T-helper 22 cell (primary cell): Measurements from ENCODE around the gene APC.
"Not testable (repeated sequence)": the region's sequence is repeated elsewhere in the genome, so short reads cannot be mapped to it uniquely, and the experiment has no call there.

Experiments used
- DNase-seq: peaks from one replicate; pipeline ENCODE4 v3.0.0-alpha.2; 2020; ENCODE audit warnings: low read depth

APC gene

GRCh38 chr5:112716895-112717294 lies 20.8 kb upstream of the APC start:
- DNase-seq, result not testable (repeated sequence)

GRCh38 chr5:112717506-112718082 lies 20.1 kb upstream of the APC start:
- no peak for DNase-seq

DNA sequence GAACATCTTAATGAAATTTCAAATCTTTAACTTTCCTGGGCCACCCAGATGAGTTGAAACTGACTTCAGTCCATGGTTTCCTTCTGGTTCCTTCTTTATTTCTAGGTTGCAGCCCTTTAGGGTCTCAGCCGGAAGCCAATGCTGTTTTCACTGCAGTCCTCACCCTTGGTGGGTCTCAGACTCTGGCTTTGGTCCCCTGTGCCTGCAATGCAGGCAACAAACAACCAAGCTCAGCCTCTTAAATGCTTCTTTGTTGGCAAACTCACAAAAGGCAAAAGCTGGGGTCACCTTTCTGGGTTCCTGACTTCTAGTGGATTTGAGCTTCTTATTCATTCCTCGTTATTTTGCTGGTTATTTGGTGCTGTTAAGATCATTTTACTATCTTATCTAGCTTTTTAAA lies 19.3 kb upstream of the APC start:
- DNase-seq, result no peak

- no peak for DNase-seq
Observed at GRCh38 chr5:112720576-112720975, 17.1 kb upstream of the APC start.

DNA sequence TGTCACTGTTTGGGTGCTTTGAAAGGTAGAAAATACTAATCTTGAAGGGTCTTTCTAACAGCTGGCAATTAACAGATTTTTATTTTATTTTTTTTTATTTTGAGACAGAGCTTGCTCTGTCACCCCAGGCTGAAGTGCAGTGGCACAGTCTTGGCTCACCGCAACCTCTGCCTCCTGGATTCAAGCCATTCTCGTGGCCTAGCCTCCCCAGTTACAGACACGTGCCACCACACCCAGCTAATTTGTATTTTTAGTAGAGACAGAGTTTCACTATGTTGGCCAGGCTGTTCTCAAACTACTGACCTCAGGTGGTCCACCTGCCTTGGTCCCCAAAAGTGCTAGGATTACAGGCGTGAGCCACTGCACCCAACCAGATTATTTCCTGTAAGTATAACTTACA lies 12.8 kb upstream of the APC start:
- DNase-seq, result no peak

- DNase-seq, result no peak
Observed at GRCh38 chr5:112729630-112730029, 8.1 kb upstream of the APC start.

DNA sequence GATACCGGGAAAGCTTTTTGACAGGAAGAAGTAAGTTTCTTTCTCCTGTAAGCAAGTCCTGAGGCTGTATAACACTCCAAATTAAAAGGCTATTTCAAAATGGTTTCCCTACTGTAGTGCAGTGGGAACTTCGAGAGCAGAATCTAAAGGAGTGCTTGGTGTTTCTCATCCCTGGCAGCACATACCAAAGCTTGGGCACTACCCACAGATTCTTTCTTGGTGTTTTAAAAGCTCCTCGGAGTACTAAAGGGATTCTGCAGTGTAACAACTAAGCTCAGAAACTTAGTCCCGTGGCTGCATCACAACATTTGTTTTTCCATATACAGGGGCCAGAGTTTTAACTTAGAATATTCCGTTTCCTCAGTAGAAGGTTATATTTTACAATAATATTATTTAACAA lies 5.6 kb upstream of the APC start:
- no peak for DNase-seq

GRCh38 chr5:112733586-112733985 lies 4.1 kb upstream of the APC start:
- DNase-seq, result no peak

DNA sequence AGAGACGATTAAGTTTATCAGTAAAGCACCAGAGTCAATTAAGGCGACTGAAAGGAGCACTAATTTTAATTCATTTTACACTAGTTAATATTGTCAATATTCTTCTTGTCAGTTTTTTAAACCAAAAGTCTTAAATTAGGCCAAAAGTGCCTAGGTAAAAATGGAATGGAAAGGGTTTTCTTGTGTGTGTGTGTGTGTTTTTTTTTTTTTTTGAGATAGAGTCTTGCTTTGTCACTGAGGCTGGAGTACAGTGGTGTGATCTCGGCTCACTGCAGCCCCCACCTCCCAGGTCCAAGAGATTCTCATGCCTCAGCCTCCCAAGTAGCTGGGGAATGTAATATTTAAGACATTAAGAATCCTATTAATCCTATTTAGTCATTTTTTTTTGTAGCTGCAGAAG lies 3.1 kb upstream of the APC start:
- no peak for DNase-seq

DNA sequence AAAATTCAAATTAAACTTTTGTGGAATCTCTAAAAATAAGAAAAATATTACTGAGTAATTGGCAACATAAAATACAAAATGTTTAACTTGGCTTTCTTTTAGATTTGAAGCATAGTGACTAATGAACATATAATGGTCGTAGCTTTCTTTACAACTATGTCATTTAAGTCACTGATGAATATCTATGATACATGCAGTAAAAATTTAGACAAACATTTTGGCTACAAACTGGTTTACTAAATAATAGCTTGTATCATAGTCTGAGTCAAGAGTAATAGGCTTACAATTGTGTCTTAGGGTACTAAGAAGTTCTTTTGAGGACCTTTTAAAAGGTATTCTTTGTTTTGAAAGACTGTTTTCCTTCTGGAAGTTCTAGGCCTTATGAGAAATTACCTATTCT lies 2.0 kb upstream of the APC start:
- DNase-seq, result no peak

DNA sequence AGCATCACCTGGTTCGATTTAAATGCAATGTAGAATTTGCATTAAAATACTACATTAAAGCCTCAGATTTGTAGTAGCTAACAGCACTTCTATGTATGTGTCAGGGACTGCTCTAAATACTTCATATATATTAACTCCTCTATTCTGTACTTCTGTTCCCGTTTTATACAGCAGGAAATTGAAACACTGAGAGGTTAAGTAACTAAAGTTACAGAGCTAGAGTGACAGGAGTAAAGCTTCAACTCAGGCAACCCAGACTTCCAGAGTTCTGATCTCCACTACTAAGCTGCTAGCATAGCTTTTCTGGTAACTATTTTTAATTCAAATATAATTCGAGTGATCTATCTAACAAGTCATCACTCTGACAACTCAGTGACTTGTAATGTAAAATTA lies 619 bp upstream of the APC start:
- DNase-seq, result no peak

DNA sequence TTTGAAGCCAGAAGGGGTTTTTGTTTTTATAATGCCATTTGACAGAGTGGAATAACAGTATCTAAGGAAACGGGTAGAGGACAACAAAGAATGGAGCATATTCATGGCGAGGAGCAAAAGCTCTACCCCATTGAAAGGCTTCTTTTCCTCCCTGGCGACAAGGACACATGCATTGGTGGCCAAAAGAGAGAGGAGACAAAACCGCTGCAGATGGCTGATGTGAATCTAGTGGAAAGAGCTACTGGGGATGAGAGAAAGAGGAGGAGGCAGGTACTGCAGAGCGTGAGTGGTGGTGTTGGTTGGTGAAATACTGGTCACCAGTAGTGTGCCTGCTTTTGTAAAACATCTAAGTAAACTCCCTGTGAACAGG lies 491 bp downstream of the APC start:
- no peak for DNase-seq

DNA sequence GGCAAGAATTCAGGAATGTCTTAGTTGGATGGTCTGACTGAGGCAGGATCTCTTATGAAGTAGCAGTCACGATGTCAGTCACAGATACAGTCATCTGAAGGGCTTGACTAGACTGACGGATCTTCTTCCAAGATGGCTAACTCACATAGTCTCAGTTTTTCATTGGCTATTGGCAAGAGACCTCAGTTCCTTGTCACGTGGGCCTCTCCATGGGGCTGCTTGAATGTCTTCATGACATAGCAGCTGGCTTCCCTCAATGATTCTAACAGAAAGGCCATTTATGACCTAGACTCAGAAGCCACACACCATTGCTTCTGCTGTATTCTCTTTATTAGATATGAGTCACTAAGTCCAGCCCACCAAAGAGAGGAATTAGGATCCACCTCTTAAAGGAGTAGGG lies 4.7 kb downstream of the APC start:
- no peak for DNase-seq

- no peak for DNase-seq
Observed at GRCh38 chr5:112743631-112744030, 5.9 kb downstream of the APC start.

DNA sequence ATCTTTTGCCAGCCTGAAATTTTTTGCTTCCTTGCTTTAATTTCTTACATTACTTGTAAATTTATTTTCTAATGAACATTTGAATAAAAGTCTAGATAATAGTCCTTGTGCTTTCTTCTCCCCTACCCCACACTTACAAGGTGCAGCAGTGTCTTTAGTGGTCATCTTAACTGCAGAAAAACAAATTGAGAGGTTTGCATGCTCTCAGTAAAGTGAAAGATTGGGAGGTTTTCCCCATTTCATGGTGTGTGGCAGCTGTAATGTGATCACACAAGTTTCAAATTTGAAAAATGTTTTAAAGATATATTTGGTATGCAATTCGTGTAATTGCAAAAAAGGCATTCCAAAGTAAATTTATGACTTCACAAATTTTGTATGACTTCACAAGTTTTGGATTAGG lies 14.7 kb downstream of the APC start:
- no peak for DNase-seq

GRCh38 chr5:112755703-112756102 lies 18.0 kb downstream of the APC start:
- no peak for DNase-seq

DNA sequence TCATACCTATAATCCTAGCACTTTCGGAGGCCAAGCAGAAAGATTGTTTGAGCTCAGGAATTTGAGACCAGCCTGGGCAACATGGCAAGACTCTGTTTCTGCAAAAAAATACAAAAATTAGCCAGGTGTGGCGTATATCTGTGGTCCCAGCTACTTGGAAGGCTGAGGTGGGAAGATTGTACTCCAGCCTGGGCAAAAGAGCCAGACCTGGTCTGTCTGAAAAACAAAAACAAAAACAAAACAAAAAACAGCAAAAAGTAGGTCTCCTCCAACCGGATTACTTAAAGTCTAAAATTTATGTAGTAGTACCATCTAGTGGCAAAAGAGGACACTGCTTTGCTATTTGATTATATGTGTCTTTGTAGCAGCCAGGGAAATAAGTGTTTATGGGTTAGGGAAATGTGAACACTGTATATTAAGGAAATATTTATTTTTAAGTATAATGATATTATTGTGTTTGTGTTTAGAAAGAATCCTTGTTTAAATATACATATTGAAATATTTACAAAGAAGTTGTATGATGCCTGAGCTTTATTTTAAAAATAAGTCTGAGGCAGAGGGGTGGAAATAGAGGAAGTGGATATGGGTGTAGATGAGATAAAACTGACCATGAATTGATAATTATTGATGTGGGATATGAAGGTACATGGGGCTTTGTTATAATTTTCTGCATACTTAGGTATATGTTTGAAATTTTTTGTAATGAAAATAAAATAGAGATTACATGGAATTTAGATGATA lies 20.0 kb downstream of the APC start:
- DNase-seq, result no peak

DNA sequence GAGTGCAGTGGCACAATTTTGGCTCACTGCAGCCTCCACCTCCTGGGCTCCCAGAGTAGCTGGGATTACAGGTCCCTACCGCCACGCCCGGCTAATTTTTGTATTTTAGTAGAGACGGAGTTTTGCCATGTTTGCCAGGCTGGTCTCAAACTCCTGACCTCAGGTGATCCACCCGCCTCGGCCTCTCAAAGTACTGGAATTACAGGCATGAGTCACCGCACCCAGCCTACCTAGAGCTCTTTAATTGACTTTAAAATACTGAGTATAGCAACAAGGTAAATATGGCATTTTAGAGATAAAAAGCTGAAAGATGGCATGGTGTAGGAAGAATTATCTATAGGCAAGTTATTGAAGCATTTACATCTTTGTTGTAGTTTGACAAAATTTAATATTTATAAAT lies 21.0 kb downstream of the APC start:
- DNase-seq, result no peak

- no peak for DNase-seq
Observed at GRCh38 chr5:112762113-112762810, 24.6 kb downstream of the APC start.

- no peak for DNase-seq
Observed at GRCh38 chr5:112763165-112763564, 25.5 kb downstream of the APC start.

DNA sequence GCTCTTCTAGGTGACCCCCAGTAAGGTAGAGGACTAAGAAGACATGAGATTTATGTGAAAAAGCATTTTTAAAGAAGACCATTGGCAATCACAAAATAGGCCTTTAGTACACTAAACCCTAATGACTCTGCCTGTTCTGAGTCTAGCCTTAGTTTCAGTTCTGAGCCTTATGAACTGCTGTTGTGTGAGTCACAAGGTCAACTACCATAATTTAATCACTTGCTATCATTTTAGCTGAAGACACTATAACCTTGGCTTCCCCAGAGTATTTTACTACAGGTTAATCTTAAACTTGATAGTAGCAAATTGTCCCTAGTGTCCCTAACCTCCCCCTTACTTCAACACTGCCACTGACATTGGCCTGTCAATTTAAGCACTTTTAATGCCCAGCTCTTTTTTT lies 34.4 kb downstream of the APC start:
- no peak for DNase-seq

DNA sequence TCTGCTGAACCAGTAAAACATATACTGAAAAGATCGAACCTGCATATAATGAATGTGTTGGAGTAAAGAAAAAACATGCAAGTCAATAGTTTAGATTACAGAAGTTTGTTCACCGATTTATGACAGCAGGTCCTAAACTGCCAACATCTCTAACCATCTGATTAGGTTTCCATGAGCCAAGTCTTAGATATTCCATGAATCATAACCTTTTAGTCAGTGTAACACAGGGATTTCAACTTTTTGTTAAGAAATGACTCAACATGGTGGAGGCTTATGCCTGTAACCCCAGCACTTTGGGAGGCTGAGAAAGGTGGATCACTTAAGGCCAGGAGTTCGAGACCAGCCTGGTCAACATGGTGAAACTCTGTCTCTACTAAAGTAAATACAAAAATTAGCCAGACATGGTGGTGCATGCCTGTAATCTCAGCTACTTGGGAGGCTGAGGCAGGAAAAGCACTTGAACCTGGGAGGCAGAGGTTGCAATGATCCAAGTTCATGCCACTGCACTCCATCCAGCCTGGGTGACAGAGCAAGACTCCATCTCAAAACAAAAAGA lies 38.7 kb downstream of the APC start:
- DNase-seq, result no peak

DNA sequence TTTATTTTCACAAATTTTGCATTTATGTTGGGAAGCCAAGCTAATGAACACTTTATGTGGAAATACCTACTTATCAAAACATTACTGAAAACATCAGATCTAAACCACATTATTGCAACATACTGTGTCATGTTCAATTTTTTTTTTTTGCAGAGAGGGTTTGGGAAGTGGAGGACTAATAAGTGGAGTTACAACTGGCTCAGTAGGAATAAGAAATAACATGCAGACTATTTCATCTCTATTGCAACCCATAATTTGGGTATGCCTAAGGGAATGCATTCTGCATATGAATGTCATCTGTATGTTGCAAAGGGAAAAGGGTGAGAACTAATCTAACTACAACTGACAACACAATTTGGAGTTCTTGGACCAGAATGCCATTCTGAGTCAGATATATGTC lies 41.8 kb downstream of the APC start:
- no peak for DNase-seq
